AG20443 (cell line): ENCODE data around the gene ZMIZ2.
A peak's percentile ranks its signal among the peaks of the same experiment; 100 is the strongest.
"Not testable (repeated sequence)": the region's sequence is repeated elsewhere in the genome, so short reads cannot be mapped to it uniquely, and the experiment has no call there.

Experiments
- DNase-seq: peaks from one replicate; pipeline ENCODE4 v3.0.0; 2012; ENCODE audit warnings: low spot score, mixed read lengths

ZMIZ2 gene

GRCh38 chr7:44774486-44774885, 25.8 kb downstream of the ZMIZ2 start:
- DNase-seq: not testable (repeated sequence)

DNA sequence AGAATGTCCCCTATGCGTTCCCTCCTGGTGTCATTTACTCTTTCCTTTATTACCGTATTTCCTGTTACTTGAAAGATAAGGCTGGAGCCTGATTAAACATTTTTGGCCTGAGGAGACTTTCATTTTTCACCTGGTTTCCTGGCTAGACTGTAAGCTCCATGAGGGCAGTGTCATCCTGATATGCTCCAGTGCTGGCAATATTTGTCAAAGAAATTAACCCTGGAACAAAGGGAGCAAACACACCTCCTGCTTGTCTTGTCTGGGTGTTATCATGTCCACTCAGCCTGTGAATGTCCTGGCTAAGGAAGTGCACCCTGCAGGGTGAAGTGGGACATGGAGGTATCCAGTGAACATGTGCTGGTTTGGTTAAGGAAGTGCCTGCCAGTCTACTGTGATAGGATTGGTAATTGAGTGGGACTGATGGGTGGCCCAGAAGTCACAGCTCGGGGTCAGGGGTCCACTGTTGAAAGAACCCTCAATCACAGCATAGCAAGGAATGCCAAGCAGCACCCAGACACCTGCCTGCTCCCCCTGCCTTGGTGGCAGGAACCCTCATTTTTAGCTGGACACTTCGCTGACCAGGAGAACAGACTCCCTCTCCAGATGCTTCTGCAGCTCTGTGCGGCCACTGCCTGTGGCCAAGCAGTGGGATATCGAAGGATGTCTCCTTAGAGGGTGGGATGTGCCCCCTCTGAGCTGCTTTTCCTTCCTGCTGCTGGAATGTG, 26.9 kb downstream of the ZMIZ2 start:
- peak; percentile 7 for DNase-seq

DNA sequence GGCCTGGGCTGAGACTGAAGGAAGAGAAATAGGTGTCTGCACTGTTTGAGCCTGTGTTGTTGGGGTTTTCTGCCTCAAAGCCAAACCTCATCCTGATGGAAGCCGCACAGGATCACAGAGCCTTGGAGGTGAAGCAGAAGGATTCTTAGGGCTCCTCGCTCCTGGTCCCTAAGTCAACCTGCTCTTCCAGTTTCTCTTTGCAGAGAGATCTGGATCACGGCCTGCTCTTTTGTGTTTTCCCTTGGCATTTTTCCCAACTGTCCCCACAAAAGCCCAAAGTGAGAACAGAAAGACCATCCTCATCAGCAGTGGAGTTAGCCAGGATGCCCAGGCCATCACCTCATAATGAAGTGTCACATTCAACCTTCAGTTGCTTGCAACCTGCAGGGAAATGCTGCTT, 27.6 kb downstream of the ZMIZ2 start:
- DNase-seq: peak; percentile 5

GRCh38 chr7:44782460-44782859, 33.8 kb downstream of the ZMIZ2 start:
- peak; percentile 14 for DNase-seq

DNA sequence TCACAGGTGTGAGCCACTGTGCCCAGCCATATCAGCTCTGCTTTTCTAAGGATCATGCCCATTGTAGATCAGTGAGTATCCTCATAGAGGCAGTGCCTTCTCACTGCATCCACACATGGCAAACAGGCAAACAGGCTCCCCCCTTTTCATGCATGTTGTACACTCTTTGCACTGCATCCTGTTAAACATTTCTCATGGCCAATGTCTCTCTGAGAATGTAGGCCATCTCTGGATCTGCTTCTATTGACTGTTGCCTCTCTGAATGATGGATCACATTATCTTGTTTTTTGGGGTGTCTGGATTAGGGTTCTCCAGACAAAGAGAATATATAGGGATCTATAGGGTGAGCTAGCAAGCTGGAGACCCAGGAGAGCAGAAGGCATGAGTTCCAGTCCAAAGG, 34.8 kb downstream of the ZMIZ2 start:
- DNase-seq: no peak

DNA sequence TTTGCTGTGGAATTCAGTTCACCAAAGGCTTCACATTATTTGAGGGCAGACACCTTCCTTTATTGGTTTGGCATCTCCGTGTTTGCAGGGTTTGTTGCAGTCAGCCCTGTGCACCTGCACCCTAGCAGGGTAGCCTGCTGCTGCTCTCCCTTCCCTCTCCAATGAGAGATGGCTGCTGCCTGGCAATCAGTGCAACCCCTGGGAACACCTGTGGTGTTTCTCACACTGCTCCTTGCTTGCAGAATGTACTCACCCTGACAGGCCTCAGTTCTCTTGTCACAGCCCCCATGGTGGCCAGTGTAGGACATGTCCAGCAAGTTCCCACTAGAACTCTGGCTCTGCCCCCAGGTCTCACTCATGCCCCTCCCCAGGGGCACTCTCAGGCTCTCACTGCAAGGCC, 35.7 kb downstream of the ZMIZ2 start:
- DNase-seq: peak; percentile 5

DNA sequence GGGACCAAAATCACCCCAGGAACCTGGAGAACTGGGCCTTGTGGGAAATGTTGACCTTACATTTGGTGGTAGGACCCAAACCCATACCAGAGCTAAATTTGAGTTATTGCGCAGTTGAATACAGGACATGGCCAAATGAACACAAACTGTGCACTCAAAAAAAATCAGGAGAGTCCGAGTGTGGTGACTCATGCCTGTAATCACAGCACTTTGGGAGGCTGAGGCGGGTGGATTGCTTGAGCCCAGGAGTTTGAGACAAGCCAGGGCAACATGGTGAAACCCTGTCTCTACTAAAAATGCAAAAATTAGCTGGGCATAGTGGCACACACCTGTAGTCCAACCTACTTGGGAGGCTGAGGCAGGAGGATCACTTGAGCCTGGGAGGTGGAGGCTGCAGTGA, 36.6 kb downstream of the ZMIZ2 start:
- not testable (repeated sequence) for DNase-seq

- DNase-seq: no peak
Observed at GRCh38 chr7:44787041-44787440, 38.4 kb downstream of the ZMIZ2 start.

- DNase-seq: no peak
Observed at GRCh38 chr7:44787762-44788161, 39.1 kb downstream of the ZMIZ2 start.

- DNase-seq: no peak
Observed at GRCh38 chr7:44789990-44790389, 41.3 kb downstream of the ZMIZ2 start.

GRCh38 chr7:44791278-44792219, 42.9 kb downstream of the ZMIZ2 start:
- DNase-seq: peak; percentile 83

GRCh38 chr7:44793919-44794318, 45.3 kb downstream of the ZMIZ2 start:
- DNase-seq: no peak

GRCh38 chr7:44794331-44794730, 45.7 kb downstream of the ZMIZ2 start:
- DNase-seq: no peak

DNA sequence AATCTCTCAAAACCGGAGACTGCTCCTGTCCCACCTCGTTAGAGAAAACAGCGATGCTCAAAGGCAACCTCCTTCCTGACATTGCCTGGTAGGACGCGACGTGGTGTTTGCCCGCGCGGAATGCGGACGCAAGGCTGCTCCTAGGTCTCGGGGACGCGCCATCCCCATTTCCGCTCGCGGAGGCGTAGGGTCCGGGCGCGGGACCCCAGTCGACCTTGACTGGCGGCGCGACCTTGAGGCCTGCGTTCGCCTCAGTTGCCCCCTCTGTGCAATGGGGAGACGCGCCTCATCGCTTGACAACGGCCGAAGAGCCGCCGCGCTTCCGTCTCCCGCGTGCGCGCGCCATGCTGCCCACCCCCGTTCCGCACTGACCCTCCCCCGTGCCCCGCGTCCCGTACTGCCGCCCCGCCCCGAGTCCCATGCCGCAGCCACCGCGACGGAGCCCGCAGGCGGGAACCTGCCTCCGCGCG, 47.4 kb downstream of the ZMIZ2 start:
- DNase-seq: peak; percentile 57

DNA sequence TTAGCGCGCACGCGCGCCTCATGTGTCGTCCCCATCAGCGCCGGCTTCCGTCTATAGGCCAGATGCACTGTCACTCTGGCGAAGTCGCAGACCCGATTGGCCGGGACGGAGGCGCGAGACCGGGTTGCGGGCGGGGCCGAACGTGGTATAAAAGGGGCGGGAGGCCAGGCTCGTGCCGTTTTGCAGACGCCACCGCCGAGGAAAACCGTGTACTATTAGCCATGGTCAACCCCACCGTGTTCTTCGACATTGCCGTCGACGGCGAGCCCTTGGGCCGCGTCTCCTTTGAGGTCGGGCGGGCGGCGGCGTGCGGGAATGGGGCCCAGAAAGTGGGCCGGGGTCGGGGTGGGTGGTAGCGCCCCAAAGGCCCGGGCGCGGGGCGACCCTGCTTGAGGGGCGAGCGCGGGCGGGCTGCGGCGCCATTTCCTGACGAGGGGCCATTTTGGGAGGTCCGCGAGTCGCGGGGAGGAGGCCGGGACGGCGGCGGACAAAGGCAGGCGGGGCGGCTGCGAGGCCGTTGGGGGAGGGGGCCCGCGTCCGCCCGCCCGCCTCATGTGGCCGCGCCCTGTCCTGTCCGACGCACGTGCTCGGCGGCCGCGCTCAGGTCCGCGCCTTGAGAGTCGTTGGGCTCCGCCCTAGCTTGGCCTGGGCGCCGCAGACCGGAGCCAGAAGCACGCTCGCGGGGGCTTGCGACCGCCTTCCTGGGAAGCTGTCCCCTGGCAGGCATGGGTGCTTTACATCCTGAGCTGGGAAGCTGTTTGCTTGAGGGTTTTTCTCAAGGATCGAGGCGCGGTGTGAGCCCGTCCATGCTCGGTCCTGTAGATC, 48.1 kb downstream of the ZMIZ2 start, which contains the start of gene PPIA:
PPIA (plus strand) TSS at position 178 of the 825 bp plus-strand sequence; CDS start at position 222, 44 bp downstream.
- DNase-seq: peak; percentile 100

DNA sequence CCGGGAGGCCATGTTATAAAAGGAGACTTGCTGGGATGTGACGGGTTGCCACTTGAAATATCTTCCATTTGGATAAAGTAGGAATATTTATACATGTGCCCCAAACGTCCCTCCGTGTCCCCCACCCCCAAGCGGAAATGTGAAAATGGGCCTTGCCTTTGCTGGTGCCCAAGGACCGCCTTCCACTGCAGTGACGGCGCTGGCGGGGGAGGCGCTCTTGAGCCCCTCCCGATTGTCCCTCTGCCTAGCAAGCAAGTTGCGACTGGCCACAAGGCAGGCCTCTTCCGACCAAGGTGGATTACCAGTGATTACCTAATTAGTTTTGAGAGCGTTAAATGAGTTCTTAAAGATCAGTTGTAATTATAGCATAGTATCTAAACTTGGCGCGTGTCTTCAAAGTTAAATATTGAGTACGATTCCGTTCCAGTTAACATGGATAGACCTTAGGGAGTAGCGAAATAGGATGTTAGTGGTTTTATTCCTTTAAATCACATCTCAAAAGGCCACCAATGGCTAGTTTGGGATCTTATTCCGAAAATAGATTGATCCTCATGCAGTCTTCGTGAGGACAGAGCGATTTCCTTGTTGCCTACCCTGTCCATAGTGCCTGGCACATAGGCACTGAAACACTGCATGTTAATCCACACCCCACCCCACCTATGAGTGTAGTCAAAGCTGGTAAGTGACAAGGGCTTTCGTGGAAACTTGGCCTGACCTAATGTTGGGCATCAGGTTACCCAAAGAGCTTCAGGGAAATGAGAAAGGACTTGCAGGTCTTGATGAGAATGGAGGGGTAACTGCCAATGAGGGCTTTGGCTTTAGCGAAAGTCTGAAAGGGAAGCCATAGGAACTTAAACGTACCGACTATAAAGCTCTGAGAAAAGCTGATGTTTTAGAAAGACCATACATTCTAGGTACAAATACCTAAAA, 48.9 kb downstream of the ZMIZ2 start:
- peak; percentile 88 for DNase-seq

DNA sequence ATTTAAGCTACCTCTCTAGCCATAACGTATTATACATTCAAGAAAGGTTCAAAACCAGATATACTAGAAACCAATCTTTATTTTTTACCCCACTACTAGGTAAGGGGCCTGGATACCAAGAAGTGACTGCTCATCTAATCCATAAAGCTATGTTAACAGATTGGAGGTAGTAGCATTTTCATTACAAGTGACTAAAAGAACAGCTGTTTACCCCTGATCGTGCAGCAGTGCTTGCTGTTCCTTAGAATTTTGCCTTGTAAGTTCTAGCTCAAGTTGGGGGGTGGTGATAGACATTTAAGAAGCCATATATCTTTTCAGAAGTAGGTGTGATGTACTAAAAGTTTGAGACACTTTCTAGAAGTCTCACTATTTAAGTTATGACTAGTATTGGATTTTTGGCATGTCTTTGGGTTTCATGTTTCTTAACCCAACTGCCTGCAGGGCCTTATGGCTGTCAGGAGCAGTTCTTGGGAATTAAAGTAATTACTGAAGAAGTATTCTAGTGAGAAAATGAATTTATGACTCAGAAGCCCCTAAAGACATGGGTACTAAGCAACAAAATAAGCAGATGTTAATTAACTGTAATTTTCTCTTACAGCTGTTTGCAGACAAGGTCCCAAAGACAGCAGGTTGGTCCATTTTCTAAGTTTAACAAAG, 50.1 kb downstream of the ZMIZ2 start:
- DNase-seq: no peak

- no peak for DNase-seq
Observed at GRCh38 chr7:44799939-44800338, 51.3 kb downstream of the ZMIZ2 start.

- DNase-seq: peak; percentile 38
Observed at GRCh38 chr7:44801890-44802289, 53.2 kb downstream of the ZMIZ2 start.

- DNase-seq: no peak
Observed at GRCh38 chr7:44802418-44803025, 53.9 kb downstream of the ZMIZ2 start.
